DOHH2 (cell line): Measurements from ENCODE around the gene CCR5.

ENCODE experiments used
- H3F3A ChIP-seq: fragments of 200-600 bp; sonication (generic), shearing (Covaris generic); 2 replicates; pipeline ENCODE4 v1.6.0; 2016; ENCODE audit warnings: antibody characterized with exemption, mild to moderate bottlenecking; ENCODE audit not compliant: control insufficient read depth, insufficient read depth
- H3K27ac ChIP-seq: fragments of 200-600 bp; sonication (generic); 2 replicates; pipeline ENCODE4 v1.5.1; 2014; ENCODE audit warnings: low read depth, mild to moderate bottlenecking, low read length, moderate library complexity
- H3K27me3 ChIP-seq: fragments of 200-600 bp; sonication (generic); 2 replicates; pipeline ENCODE4 v1.6.1; 2014; ENCODE audit warnings: mild to moderate bottlenecking, low read length, mixed read lengths; ENCODE audit not compliant: control insufficient read depth
- H3K36me3 ChIP-seq: fragments of 200-600 bp; sonication (generic); 2 replicates; pipeline ENCODE4 v1.6.1; 2014; ENCODE audit warnings: mild to moderate bottlenecking, low read length, moderate library complexity, mixed read lengths; ENCODE audit not compliant: control insufficient read depth
- H3K4me1 ChIP-seq: fragments of 200-600 bp; sonication (generic); 2 replicates; pipeline ENCODE4 v1.6.1; 2014; ENCODE audit warnings: mild to moderate bottlenecking, low read length, mixed read lengths; ENCODE audit not compliant: control insufficient read depth
- H3K4me2 ChIP-seq: fragments of 200-600 bp; sonication (generic); 2 replicates; pipeline ENCODE4 v1.6.0; 2014; ENCODE audit warnings: mild to moderate bottlenecking, low read length, moderate library complexity
- H3K4me3 ChIP-seq: fragments of 200-600 bp; sonication (generic); 2 replicates; pipeline ENCODE4 v1.5.1; 2014; ENCODE audit warnings: mild to moderate bottlenecking, low read length, mixed read lengths
- H3K79me2 ChIP-seq: fragments of 200-600 bp; sonication (generic); 2 replicates; pipeline ENCODE4 v1.6.1; 2014; ENCODE audit warnings: mild to moderate bottlenecking, low read length, mixed read lengths; ENCODE audit not compliant: control insufficient read depth
- H3K9me2 ChIP-seq: fragments of 200-600 bp; sonication (generic); replicated peaks from 2 replicates; pipeline ENCODE4 v1.6.1; 2014; ENCODE audit warnings: mild to moderate bottlenecking, low read length, mixed read lengths; ENCODE audit not compliant: control insufficient read depth
- H3K9me3 ChIP-seq: fragments of 200-600 bp; sonication (generic); 2 replicates; pipeline ENCODE4 v1.6.1; 2014; ENCODE audit warnings: antibody characterized with exemption, low read length, mixed read lengths; ENCODE audit not compliant: control insufficient read depth, insufficient read depth
- H4K20me1 ChIP-seq: fragments of 200-600 bp; sonication (generic); 2 replicates; pipeline ENCODE4 v1.6.0; 2014; ENCODE audit warnings: low read depth, mild to moderate bottlenecking, antibody characterized with exemption, low read length, moderate library complexity; ENCODE audit not compliant: control insufficient read depth, insufficient read depth
- EZH2phosphoT487 ChIP-seq: fragments of 200-600 bp; sonication (generic); IDR thresholded peaks from 2 replicates; pipeline ENCODE4 v1.6.1; 2017; ENCODE audit warnings: borderline replicate concordance, mild to moderate bottlenecking, antibody characterized with exemption, low read length, moderate library complexity, mixed read lengths
- TF ChIP-seq, protein P1 (sequence below): fragments of 200-600 bp; sonication (generic); IDR thresholded peaks from one replicate; pipeline ENCODE4 v1.5.1; 2014; ENCODE audit warnings: antibody characterized with exemption, mild to moderate bottlenecking, low read depth, low read length; ENCODE audit not compliant: poor library complexity, severe bottlenecking

CCR5 gene

DNA sequence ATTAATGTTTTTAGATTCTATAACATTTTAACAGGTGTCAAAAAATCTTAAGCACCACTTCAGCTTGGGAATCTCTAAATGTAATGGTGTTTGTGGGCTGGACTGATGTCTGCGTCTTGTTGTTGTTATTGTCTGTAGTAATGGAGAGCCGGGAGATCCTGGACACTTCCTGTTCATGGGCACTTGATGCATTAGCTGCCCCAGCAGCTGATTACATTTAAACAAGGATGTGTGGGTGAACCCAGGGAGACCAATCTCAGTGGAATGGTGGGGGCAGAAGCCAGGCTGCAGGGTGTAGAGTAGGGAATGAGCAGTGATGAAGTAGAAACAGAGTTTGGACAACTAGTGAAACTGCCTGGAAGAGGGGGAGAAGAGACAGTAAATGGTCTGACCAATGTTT lies 28.4 kb downstream of the CCR5 start:
- H3K27ac ChIP-seq, result no peak overlapping the region
- no peaks in the 10 kb centered on the region for H3F3A ChIP-seq
- peaks cover 9% of the 10 kb centered on the region for H3K27me3 ChIP-seq
- H3K4me1 ChIP-seq, result no peaks in the 10 kb centered on the region
- H3K36me3 ChIP-seq, result no peaks in the 10 kb centered on the region
- H3K4me2 ChIP-seq, result no peak overlapping the region
- H4K20me1 ChIP-seq, result no peaks in the 10 kb centered on the region
- H3K9me3 ChIP-seq, result no peaks in the 10 kb centered on the region
- TF ChIP-seq, protein P1, sequence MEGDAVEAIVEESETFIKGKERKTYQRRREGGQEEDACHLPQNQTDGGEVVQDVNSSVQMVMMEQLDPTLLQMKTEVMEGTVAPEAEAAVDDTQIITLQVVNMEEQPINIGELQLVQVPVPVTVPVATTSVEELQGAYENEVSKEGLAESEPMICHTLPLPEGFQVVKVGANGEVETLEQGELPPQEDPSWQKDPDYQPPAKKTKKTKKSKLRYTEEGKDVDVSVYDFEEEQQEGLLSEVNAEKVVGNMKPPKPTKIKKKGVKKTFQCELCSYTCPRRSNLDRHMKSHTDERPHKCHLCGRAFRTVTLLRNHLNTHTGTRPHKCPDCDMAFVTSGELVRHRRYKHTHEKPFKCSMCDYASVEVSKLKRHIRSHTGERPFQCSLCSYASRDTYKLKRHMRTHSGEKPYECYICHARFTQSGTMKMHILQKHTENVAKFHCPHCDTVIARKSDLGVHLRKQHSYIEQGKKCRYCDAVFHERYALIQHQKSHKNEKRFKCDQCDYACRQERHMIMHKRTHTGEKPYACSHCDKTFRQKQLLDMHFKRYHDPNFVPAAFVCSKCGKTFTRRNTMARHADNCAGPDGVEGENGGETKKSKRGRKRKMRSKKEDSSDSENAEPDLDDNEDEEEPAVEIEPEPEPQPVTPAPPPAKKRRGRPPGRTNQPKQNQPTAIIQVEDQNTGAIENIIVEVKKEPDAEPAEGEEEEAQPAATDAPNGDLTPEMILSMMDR, result no peak
- TF ChIP-seq EZH2phosphoT487, result no peak
- H3K79me2 ChIP-seq, result no peaks in the 10 kb centered on the region
- H3K9me2 ChIP-seq, result no peaks in the 10 kb centered on the region
- no peak overlapping the region for H3K4me3 ChIP-seq

DNA sequence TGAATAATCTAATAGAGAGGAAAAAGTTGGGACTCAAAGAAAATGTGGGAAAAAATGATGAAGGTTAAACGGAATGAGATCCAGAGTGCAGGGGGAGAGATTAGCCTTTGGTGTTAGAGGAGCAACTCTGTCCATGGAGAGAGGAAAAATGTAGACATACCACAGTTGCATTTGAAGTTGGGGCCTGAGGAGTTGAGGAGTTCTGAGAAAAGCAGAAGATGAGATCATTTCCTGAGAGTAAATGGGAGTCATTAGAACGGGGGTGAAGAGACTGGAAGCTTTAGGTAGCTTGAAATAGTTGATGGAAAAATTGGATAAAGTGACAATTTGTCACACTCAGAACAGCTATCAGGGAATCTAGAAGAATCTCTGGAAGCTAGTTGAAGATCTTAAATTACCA lies 28.8 kb downstream of the CCR5 start:
- H3F3A ChIP-seq, result no peaks in the 10 kb centered on the region
- H3K27me3 ChIP-seq, result peaks cover 9% of the 10 kb centered on the region
- no peaks in the 10 kb centered on the region for H4K20me1 ChIP-seq
- no peaks in the 10 kb centered on the region for H3K4me1 ChIP-seq
- H3K36me3 ChIP-seq, result no peaks in the 10 kb centered on the region
- H3K4me3 ChIP-seq, result no peak overlapping the region
- no peak overlapping the region for H3K4me2 ChIP-seq
- H3K79me2 ChIP-seq, result no peaks in the 10 kb centered on the region
- no peaks in the 10 kb centered on the region for H3K9me3 ChIP-seq
- no peaks in the 10 kb centered on the region for H3K9me2 ChIP-seq
- no peak overlapping the region for H3K27ac ChIP-seq
- TF ChIP-seq EZH2phosphoT487, result no peak
- TF ChIP-seq, protein P1, result no peak

DNA sequence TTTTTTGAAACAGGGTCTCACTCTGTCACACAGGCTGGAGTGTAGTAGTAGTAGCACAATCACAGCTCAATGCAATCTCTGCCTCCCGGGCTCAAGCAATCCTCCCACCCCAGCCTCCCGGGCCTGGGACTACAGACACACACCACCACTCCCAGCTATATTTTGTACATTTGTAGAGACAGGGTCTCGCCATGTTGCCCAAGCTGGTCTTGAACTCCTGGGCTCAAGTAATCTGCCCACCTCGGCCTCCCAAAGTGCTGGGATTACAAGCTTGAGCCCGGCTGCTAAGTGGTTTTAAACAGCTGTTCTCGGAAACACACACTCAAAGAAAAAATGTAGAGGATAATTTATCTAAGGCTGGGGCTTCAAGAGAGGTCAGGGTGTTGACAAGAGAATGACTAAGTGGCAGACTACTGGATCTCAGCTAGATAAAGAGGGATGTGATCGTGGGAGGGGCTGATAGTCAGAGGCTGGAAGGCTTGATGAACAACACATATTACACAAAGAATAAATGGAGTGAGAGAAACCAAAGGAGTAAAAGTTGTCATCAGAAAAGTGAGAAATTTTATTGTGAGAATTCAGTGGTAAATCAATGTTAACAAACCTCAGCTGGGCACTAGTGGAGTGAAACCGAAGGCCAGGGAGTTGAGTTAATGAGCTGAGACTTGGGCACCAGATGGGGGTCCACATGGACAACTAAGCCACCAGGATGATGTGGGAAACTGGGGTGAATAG lies 29.4 kb downstream of the CCR5 start:
- TF ChIP-seq, protein P1, result no peak
- TF ChIP-seq EZH2phosphoT487, result no peak
- Histone ChIP-seq H3K9me3 (no peaks in the 10 kb centered on the region), H4K20me1 (no peaks in the 10 kb centered on the region), H3K27ac (no peak overlapping the region), H3K4me3 (no peak overlapping the region), H3K4me1 (no peaks in the 10 kb centered on the region), H3K79me2 (no peaks in the 10 kb centered on the region), H3K4me2 (no peak overlapping the region), H3K27me3 (peaks cover 9% of the 10 kb centered on the region), H3K9me2 (no peaks in the 10 kb centered on the region), H3F3A (no peaks in the 10 kb centered on the region), H3K36me3 (no peaks in the 10 kb centered on the region)
